Peyer's patch (tissue), 4 donors: Measurements from ENCODE around the gene CTSH.

Experiments used
- CTCF ChIP-seq, 6 experiments: fragments of 450-650 bp in 4 of 6; fragments of 200-600 bp in 2 of 6; sonication (generic) in 1 of 6; IDR thresholded peaks; one replicate each; pipeline ENCODE4 v1.5.1; 2017 to 2019; ENCODE audit warnings: antibody characterized with exemption in 6 of 6, mild to moderate bottlenecking in 3 of 6, moderate library complexity in 1 of 6
- POLR2A ChIP-seq, 2 donors: fragments of 450-650 bp; IDR thresholded peaks; one replicate each; pipeline ENCODE4 v1.5.1; 2017; ENCODE audit warnings: antibody characterized with exemption in 2 of 2, mild to moderate bottlenecking in 2 of 2, moderate library complexity in 2 of 2

GRCh38 chr15:78984041-78984440, 39.2 kb upstream of the CTSH start:
- no peak for TF ChIP-seq CTCF (IDR thresholded peaks at IDR 0.05)
- no peak for TF ChIP-seq POLR2A (IDR thresholded peaks at IDR 0.05)
